Fibroblast of peridontal ligament (primary cell): ENCODE data around the gene EXD1.
"Not testable (repeated sequence)": the region's sequence is repeated elsewhere in the genome, so short reads cannot be mapped to it uniquely, and the experiment has no call there.

ENCODE experiments used
- DNase-seq: peaks from one replicate; pipeline ENCODE4 v3.0.0-alpha.2; 2010; ENCODE audit errors: extremely low read depth

The EXD1 gene

GRCh38 chr15:41148065-41148464 lies 82.5 kb downstream of the EXD1 start:
- DNase-seq = no peak

- no peak for DNase-seq
These were observed 90.9 kb downstream of the EXD1 start for GRCh38 chr15:41139619-41140018.

GRCh38 chr15:41139112-41139511 lies 91.4 kb downstream of the EXD1 start:
- not testable (repeated sequence) for DNase-seq

GRCh38 chr15:41135580-41135979 lies 95.0 kb downstream of the EXD1 start:
- not testable (repeated sequence) for DNase-seq

- DNase-seq = peak; percentile 4
These were observed 97.1 kb downstream of the EXD1 start for GRCh38 chr15:41133454-41133853.
